ENCODE measurements around the gene ADCK1.
"Not testable (repeated sequence)": the region's sequence is repeated elsewhere in the genome, so short reads cannot be mapped to it uniquely, and the experiment has no call there.

ADCK1 gene

DNA sequence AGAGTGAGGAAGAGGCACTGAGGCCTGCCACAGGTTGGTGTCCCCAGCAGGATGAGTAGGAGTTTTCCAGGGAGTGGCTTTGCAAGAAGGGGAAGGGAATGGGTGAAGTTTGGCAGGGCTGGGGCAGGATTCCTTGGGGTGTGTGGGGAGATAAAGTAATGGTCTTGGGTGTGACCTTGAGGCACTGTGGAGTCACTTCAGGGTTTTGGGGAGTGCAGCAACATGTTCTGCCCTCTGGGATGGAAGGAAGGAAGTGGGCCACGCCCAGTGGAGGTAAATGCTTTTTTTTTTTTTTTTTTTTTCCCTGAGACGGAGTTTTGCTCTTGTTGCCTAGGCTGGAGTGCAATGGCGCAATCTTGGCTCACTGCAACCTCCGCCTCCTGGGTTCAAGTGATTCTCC, 108.9 kb downstream of the ADCK1 start:
- DNase-seq, result no peak

DNA sequence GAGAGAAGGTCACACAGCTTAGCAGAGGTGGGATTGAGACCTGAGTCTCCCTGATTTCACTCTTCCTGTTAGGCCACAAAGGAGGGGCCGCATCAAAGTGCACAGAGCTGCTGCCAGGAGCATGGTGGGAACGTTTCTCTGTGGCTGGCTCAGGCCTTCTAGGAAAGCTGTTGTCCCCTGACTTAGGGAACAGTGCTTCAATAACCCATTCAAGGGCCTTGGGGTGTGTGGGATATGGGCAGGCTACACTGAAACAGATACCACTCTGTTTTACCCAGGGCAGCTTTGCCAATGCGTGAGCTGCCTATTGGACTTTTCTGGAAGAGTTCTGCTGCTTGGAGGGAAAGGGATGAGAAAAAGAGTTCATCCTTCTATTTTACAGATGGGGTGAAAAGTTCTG, 110.0 kb downstream of the ADCK1 start:
- no peak for DNase-seq

DNA sequence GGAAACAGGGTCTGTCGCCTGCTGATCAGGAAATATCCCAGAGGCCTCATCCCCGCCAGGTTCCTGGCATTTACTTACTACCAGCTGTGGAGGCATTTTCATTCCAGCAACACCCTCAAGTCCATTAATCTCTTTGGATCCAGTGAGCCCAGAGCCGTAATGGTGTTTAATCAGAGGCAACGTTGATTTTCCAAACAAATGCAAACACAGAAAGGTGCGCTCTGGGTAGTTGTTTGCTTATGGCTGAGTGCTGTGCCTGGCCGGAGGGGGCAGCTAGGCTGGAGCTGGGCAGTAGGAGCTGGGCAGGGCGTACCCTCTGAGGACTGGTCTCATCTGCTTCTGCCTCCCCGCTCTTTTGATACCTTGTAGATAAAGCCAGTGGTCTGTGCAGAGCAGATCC, 110.6 kb downstream of the ADCK1 start:
- no peak for DNase-seq

DNA sequence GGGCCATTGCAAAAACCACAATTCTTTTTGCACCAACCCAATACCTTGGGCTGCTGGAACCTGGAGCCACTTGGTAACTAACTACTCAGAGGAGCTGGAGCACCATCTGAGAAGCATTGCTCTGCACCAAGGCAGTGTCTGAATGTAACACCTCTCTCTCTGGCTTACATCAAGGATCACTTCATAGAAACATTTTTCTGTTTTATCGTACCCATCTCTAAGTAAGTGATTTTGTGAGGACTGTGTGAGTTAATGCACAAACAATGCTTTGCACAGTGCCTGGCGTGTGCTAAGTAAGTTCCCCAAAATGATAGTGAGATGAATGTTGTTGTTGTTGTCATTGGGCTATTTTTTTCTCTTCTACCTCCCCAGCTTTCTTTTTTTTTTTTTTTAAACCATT, 111.4 kb downstream of the ADCK1 start:
- no peak for DNase-seq

DNA sequence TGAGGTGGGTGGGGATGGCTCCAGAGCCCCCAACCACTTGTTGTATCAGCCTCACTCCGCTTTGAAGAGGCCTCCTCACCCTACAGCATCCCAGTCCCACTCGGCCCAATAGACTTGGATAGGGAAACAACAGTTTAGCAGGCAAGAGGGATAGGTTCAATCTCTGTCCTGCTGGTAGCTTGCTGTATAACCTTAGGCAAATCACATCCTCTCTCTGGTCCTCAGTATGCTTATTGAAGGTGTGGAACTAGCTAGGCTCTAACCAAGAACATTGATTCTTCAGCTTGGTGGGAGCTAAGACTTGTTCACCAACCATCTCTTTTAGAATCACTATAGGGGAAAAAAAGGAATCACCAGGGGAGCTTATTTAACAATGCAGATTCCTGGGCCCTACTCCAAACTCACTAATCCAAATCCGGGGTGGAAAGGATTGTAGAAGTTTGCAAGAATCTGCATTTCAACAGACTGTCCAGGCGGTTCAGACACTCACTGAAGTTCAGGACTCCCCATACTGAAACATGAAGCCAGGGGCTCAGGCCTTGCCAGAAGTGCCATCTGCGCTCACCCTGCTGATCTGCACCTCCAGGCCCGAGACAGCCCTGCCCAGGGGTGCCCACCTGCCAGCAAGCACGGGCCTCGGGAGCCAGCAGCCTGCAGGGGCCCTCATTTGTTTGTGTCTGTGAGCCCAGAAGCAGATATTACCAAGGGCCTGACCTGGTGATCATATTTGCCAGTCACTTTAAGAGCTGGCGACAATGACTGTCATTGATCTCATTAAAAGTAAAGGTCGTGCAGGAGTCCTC, 113.0 kb downstream of the ADCK1 start:
- DNase-seq, result no peak

DNA sequence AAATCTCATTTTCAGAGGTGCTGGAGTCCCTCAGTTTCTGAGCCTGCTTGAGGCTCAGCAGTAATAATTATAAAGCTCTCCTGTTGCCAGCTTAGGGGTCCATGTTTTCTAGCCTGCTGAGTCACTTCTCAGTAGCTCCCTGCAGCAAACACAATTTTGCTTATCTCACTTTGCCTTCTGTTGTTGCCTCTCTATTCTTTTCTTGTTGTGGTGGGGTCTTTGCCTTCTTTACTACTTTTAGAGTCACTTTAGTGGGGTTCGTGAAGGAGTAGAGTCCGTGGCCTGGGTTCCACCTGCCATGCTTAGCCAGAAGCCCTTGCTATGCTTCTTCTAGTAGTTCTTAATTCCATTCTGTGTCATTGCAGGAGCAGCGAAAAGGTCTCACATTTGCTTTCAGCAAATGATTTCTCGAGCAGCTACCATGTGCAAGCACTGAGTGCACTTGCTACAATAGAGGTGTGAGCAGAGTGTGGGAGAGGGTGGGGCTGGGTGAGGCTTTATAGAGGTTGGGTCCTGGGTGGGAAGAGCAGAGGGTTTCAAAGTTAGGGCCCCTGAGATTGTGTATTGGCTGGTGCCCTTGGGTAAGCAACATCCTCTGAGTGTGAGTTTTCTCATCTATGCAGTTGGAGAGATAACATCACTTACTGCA, 114.3 kb downstream of the ADCK1 start:
- no peak for DNase-seq

DNA sequence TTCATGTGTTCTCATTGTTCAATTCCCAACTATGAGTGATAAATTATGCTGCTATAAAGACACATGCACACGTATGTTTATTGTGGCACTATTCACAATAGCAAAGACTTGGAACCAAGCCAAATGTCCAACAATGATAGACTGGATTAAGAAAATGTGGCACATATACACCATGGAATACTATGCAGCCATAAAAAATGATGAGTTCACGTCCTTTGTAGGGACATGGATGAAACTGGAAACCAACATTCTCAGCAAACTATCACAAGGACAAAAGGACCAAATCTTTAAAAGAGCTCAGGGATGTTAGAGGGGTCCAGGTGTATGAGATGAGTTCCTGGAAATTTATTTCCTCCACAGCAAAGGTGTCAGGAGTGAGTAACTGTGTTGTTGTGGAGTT, 115.5 kb downstream of the ADCK1 start:
- DNase-seq, result not testable (repeated sequence)

DNA sequence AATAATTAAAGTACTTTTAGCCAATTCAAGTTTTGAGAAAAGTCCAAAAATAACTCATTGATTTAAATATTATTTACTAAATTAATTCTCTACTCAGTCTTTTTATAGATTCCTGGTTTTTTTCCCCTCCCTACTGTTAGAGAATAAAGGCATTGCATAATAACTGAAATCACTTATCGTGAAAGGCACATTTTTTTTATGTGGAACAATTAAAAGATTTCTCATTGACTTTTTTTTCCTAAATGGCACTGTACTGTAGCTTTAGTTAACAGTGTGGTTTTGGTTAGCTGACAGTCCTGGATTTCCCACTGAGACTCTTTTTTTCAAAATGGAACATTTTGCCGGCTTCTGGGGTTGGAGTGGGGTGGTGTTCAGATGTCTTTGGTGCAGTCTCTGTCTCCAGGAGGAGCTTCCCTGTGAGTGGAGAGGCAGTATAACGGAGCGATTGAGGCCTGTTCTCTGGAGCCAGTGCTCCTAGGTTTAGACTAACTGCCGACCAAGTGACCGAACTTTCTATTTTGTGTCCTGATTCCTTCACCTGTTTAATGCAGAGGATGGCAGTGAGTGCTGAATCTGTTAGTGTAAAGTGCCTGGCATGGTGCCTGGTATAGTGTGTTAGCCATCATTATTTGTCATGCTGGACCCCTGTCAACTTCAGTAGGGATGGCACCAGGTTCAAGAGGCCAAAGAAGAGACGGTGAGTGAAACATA, 117.7 kb downstream of the ADCK1 start:
- DNase-seq, result no peak

DNA sequence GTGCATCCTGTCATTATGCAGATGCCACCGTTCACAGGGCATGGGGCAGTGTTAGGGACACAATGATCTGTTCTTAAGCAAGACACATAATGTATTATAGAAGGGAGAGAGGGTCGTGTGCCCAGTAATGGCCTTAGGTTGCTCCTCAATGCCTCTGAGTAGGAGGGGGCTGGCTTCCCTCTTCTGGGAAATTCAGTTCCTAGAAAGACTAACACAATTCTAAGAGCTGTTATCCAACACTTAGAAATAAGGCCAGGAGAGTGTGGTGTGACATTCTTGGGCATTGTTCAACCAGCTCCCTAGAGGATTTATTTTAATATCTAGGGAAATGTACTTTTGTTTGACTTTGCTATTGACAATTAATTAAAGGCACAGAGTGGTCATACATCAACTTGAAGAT, 118.5 kb downstream of the ADCK1 start:
- no peak for DNase-seq

DNA sequence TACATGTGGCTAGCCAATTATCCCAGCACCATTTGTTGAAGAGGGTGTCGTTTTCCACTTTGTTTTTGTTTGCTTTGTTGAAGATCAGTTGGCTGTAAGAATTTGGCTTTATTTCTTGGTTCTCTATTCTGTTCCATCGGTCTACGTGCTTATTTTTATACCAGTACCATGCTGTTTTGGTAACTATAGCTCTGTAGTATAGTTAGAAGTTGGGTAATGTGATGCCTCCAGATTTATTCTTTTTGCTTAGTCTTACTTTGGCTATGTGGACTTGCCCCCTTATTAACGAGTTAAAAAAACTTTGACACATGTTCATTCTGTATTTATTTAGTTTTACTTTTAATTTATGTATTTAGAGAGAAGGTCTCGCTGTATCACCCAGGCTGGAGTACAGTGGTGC, 120.4 kb downstream of the ADCK1 start:
- DNase-seq, result no peak

DNA sequence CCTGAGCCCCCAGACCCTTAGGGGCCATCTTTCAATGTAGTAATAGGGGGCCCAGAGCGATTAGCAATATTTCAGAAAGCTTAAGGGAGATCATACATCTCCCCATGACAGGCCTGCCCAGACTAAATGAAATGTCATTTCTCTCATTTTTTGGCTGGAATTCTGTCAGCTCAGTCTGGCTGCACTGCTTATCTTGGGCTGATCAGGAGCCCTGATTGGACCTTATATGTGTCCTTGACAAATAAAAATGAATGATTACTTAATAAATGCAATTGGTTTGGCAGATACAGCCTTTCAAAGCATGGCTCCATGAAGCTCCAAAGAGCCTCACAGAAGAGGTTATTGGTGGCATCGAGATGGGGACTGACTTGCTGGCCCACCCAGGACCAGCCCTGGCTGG, 121.9 kb downstream of the ADCK1 start:
- DNase-seq, result no peak

DNA sequence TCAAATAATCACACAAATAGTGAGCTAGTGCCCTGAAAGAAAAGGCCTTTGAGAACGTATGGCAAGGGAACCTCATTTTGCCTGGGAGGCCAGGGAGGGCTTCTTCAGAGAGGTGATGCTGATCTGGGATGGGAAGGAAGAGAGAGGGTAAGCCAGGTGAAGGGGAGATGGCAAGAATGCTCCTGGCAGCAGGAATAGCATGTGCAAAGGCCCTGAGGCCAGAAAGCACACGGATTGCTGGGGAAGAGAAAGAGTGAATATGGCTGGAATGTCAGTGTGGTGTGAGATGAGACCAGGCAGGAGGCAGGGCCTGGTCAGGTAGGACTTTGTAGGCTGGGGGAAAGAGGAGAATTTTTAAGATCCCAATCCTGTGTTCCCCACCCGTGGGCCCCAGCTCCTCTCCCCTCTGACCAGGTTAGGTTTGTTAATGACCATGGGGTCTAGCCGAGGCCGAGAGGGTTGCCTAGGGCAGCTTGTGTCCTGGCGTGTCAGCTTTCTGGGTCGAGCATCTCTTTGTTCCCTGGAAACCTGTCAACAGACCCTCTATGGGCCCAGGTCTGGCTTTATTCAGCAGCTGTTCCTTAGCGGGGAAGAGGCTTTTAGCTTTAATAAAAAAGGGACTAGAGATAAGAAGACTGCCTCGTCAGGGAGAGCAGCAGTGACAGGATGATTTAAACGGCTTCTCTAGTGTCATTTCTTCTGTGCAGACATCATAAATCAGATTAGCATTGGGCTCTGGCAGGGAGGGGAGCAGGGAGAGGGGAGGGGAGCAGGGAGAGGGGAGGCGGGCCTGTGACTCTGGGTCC, 123.4 kb downstream of the ADCK1 start:
- no peak for DNase-seq

DNA sequence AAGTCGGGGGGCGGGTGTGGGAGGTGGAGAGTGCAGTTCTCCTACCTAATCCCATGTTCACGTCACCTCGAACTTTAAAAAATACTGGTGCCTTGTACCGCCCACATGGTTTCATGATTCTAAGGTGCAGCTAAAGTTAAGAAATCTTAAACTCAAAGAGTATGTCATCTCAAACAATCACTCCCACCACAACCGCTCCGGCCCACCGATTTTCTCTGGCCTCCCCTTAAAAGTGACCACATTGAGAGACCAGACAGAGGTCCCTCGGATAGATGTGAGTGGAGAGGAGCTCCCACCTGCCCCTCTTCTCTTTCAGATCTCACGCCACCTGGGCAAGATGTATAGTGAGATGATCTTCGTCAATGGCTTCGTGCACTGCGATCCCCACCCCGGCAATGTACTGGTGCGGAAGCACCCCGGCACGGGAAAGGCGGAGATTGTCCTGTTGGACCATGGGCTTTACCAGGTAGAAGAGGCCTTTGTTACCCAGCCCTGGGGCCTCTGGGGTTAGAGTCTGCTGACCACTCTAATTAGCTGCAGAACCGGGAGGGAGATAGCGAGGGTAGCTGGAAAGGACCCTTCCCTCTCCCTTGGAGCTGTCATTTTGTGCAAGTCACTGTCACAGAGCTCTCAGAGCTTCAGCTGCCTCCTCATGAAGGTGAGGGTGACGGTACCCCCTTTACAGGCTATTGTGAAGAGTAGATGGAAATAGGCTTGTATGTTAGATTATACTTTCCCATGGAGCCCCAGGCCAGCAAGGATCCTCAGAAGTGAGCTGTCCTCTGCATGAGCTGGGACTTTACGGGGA, 124.4 kb downstream of the ADCK1 start:
- DNase-seq, result no peak

DNA sequence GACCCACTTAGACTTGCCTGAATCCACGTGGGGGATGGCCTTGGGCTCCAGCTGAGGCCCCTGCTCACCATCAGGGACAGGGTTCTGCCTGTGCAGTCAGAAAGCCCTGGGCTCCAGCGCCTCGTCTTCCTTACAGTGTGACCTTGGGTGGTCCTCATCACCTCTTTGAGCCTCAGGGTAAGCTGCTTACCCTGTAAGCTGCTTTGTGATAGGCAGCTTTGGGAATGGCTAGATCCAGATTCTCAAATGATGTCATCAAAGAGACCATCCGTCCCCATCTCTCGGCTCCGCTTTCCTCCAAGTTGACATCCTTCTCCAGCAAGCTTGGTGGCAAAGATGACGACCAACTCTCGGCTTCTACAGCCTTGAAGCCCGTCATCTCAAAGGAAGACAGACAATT, 127.0 kb downstream of the ADCK1 start:
- DNase-seq, result no peak

DNA sequence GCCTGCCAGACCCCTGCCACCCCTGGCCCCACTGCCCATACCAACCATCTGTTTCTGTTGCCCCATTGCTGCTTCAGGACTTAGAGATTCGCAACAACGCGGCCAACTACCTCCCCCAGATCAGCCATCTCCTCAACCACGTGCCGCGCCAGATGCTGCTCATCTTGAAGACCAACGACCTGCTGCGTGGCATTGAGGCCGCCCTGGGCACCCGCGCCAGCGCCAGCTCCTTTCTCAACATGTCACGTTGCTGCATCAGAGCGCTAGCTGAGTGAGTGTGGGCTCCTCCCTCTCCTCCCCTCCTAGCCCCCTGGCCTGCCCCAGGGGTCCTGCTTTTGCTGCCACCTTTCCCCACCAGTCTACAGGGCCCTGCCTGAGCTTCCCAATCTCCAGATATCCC, 131.5 kb downstream of the ADCK1 start:
- DNase-seq, result no peak

DNA sequence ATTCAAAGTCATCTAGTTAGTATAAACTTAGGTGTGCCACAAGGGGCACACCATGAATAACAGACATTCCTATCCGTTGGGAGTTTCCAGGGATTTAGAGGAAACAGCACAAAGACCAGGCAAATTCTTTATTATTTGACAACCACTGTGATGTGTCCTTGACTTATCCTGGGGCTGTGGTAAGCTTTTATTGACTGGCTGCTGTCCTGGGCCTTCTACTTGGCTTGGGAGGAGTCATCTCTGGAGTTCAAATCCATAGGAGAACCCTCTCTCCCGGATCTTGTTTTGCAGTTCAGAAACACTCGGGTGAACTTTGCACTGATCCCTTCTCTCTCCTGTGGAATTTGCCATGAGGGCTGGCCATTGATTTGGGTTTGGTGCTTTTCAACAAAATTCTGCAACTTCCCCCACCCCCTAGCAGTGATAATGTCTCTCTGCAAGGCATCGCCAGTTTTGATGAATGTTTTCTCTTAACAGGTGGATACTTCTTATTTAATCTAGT, 136.3 kb downstream of the ADCK1 start:
- DNase-seq, result no peak

DNA sequence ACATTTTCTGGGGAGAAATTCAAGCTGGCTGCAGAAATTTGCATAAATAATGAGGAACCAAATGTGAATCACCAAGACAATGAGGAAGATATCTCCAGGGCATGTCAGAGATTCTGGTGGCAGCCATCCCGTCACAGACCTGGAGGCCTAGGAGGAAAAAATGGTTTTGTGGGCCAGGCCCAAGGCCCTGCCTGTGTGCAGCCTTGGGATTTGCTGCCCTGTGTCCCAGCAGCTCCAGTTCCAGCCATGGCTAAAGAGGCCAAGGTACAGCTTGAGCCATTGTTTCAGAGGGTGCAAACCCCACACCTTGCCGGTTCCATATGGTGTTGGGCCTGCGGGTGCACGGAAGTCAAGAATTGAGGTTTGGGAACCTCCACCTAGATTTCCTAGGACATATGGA, 147.5 kb downstream of the ADCK1 start:
- no peak for DNase-seq

DNA sequence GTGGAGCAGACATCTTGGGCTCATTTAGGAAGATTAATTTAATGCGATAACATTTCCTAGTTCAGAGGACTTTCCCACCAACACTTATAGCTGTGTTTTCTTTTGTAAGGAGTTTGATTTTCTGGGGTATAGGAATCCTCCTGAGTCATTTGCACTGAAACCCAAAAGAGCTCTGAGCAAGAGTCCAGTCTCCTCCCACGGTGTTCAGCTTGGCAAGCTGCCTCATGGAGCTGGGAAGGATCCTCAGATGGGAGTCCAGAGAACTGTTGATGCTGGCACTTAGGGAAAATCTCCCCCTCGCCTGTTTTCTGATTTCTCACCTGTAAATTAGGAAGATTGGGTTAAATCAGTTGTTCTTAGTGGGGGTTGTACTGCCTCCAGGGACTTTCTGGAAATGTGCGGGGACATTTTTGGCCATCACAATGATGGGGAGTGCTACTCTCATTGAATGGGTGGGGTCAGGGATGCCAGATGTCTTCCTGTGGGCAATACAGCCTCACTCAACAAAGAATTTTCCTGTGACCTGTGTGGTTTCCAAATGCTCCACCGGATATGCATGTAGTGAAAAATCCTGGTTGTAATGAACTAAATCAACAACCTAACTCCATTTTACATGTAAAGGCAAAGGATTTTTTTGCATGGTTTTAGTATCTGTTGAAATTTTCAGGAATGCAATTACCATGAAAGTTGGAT, 150.6 kb downstream of the ADCK1 start:
- DNase-seq, result no peak

DNA sequence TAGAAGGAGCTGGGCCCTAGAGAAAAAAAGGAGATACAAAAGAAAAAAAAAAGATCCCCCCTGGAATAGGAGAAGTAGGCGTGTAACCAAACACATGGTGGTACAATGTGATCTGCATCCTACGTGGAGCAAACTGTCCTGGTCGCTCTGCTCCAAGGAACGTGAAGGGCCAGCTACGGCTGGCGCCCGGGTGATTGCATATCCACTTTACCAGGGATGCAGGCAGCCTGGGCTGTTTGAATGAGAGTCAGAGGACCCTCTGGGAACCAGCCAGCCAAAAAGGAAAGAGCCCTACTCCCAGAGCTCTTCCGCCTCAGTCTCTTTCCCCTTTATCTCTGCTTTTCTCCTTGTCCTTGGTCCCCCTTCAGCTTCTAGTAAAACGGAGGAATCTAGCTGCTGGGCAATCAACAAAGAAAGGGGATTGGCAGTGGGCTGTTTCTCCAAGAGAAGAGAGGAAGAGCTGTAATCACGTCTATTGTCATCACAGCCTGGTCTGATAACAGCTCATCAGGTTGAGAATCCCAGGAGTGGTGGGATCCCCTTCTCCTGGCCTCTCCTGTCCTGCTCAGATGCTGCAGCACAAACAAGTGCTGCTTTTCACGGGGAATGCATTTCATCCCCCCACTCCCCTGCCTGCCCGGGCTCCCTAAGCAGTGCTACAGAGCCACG, 156.0 kb downstream of the ADCK1 start:
- no peak for DNase-seq

DNA sequence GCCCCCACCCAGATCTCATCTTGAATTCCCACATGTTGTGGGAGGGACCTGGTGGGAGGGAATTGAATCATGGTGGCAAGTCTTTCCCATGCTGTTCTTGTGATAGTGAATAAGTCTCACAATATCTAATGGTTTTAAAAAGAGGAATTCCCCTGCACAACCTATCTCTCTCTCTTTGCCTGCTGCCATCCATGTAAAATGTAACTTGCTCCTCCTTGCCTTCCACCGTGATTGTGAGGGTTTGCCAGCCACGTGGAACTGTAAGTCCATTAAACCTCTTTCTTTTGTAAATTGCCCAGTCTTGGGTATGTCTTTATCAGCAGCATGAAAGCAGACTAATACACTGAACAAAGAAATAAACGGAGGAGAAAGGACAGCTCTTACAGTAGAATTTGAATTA, 159.8 kb downstream of the ADCK1 start:
- not testable (repeated sequence) for DNase-seq
